ENCODE results near the gene RBM38. TPM values are rescaled to one million over a fixed set of nuclear protein-coding genes. Genes with fewer than 3 reads are reported as not detected.

RBM38 gene
- total and polyA plus RNA-seq, 2 of the 13 experiments (the other 11 are each of a cell fraction or from before 2014, with no cell fraction given), result 24.2 to 34.2 TPM

DNA sequence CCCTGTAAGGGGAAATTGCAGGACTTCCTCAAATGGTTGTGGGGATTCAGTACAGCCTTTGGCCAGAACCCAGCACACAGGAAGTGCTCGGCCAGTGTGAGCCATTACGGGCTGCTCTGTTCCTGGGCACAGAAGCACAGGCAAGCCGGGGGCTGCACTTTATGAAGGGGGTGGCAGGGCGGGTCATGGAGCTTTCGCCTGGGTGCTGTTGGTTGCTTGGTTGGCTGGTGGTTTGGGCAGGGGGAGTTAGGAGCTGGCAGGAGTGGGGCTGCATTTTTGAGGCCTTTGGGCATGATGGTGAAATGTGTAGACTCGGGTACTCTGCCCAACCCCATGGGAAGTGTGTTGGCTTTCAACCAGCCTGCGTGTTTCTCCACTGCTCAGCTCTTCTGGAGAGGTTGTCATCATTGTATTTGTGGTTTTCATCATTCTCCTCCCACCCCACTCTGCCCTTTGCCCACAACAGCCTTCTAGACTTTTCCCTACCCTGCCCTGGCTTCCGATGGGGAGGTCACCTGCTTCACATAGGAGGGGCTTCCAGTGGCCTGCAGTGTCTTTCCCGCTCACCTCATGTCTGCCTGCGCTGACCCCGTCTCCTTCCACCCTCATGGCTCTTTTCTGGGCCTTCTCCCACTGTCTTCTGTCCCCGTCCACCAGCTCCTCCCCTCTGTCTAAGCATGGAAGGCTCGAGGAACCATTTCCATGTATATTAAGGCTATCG is 16.1 kb upstream of the RBM38 start:
- in situ Hi-C loops (cut with HindIII; ENCODE audit: extremely low pct_ligation_motif_present, low pct_unique_long_range_greater_than_20kb), result loop anchor here (25.0 kb wide), 1 partner anchor 837 kb away; no protein-coding TSS in a partner anchor
- POLR2A ChIA-PET, result no interaction called here

DNA sequence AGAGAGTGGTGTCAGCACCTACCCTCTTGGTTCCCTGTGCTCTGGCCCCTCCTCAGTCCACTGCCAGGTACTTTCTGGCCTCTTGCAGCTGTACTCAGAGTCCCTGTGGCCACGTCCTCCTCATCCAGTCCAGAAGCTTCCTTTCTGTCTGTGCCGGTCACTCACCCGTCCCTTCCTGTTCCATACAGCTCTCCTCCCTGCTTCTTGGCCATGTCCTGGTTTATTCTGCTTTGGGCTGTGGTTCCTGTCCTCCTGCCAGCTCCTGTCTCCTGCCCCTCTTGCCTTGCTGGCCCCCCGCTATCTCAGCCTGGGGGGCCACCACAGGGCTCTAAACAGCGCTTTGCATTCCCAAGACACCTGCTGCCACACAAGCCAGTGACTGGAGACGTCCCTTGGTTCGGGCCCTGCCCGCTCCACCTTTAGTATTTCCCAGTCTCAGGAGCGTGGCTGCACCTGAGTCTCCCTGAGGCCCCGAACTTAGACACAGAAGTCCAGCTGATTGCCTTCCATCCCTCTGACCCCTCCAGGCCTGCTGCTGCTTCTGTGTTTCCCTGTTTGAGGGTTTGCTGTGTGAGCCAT is 15.5 kb upstream of the RBM38 start:
- Histone ChIP-seq H3K9ac (ENCODE audit: insufficient read depth, low read depth, low read length) (no peak overlapping the region), H3K9me3 (ENCODE audit: low read length) (no peaks in the 10 kb centered on the region), H3K4me1 (ENCODE audit: insufficient read depth, low read length) (no peaks in the 10 kb centered on the region), H3K4me3 (replicated peaks in 1 of 3; ENCODE audit: insufficient read depth in 1 of 3, low read depth in 2 of 3, low read length in 3 of 3) (no peak overlapping the region), H3K36me3 (replicated peaks in 1 of 2; ENCODE audit: control insufficient read depth in 1 of 2, insufficient read depth in 2 of 2, low read length in 2 of 2) (peaks cover 69 to 88% of the 10 kb centered on the region in 2 experiments), H3K79me2 (ENCODE audit: insufficient read depth, low read length) (no peaks in the 10 kb centered on the region), H3K4me2 (ENCODE audit: low read depth, low read length) (no peak overlapping the region), H3K27me3 (ENCODE audit: control insufficient read depth in 1 of 2, insufficient read depth in 2 of 2, low read length in 2 of 2) (no peaks in the 10 kb centered on the region), H2AFZ (ENCODE audit: low read length) (no peak overlapping the region), H3K27ac (ENCODE audit: extremely low read length, insufficient read depth, low read length) (no peak overlapping the region), H4K20me1 (ENCODE audit: insufficient read depth, low read length) (no peaks in the 10 kb centered on the region)
- intact Hi-C loops (cut with micrococcal nuclease; ENCODE audit: unreplicated experiment) (no loop called here), in situ Hi-C loops (cut with HindIII; ENCODE audit: extremely low pct_ligation_motif_present, low pct_unique_long_range_greater_than_20kb) (loop anchor here (25.0 kb wide), 1 partner anchor 837 kb away; no protein-coding TSS in a partner anchor)
- ATAC-seq (no peak; the same call in 2 of the 3 replicates), FAIRE-seq (no peak), DNase-seq (ENCODE audit: low spot score) (no peak)
- ChIA-PET POLR2A (no interaction called here), CTCF (ENCODE audit: low intra/inter-chr PET ratio, low total read pairs) (no interaction called here)
- 97% methylated on average over 10 of the region's 10 CpGs for WGBS (ENCODE audit: low lambda C conversion rate)
- peak; percentile 34 for TF ChIP-seq RBM22 (optimal IDR thresholded peaks at IDR 0.05; ENCODE audit: low read length)
- no peak for TF ChIP-seq SMAD3 (CRISPR knock-in tag; IDR thresholded peaks at IDR 0.05)
- no TSS peak for BruUV-seq (replicated peaks)

More for the DNA sequence above, 16.1 kb upstream of the RBM38 start:
- no TSS peak for BruUV-seq (replicated peaks)
- H3K79me2 ChIP-seq (ENCODE audit: insufficient read depth, low read length), result no peaks in the 10 kb centered on the region
- H2AFZ ChIP-seq (ENCODE audit: low read length), result no peak overlapping the region
- intact Hi-C loops (cut with micrococcal nuclease; ENCODE audit: unreplicated experiment), result no loop called here
- H3K4me2 ChIP-seq (ENCODE audit: low read depth, low read length), result no peak overlapping the region
- FAIRE-seq (no peak), DNase-seq (ENCODE audit: low spot score) (no peak), ATAC-seq (no peak)
- no peaks in the 10 kb centered on the region for H3K9me3 ChIP-seq (ENCODE audit: low read length)
- H3K27me3 ChIP-seq (ENCODE audit: control insufficient read depth in 1 of 2, insufficient read depth in 2 of 2, low read length in 2 of 2), result no peaks in the 10 kb centered on the region
- H3K27ac ChIP-seq (ENCODE audit: extremely low read length, insufficient read depth, low read length), result no peak overlapping the region
- peaks cover 71 to 88% of the 10 kb centered on the region in 2 experiments for H3K36me3 ChIP-seq (replicated peaks in 1 of 2; ENCODE audit: control insufficient read depth in 1 of 2, insufficient read depth in 2 of 2, low read length in 2 of 2)
- 98% methylated on average over 14 of the region's 14 CpGs for WGBS (ENCODE audit: low lambda C conversion rate)
- TF ChIP-seq HHEX (CRISPR knock-in tag; IDR thresholded peaks at IDR 0.05) (no peak), NCOR1 (IDR thresholded peaks at IDR 0.05; ENCODE audit: borderline replicate concordance, low read length) (no peak), TBP (CRISPR knock-in tag; IDR thresholded peaks at IDR 0.05) (no peak), AGO2 (optimal IDR thresholded peaks at IDR 0.05; ENCODE audit: low read depth, low read length) (peak; percentile 75)
- H3K4me3 ChIP-seq (replicated peaks in 1 of 3; ENCODE audit: insufficient read depth in 1 of 3, low read depth in 2 of 3, low read length in 3 of 3), result no peak overlapping the region
- H4K20me1 ChIP-seq (ENCODE audit: insufficient read depth, low read length), result no peaks in the 10 kb centered on the region
- CTCF ChIA-PET (ENCODE audit: low intra/inter-chr PET ratio, low total read pairs), result no interaction called here
- H3K4me1 ChIP-seq (ENCODE audit: insufficient read depth, low read length), result no peaks in the 10 kb centered on the region
- H3K9ac ChIP-seq (ENCODE audit: insufficient read depth, low read depth, low read length), result no peak overlapping the region
